T-cell (primary cell): ENCODE results near the gene ARL4A. TPM values are rescaled to one million over a fixed set of nuclear protein-coding genes. Genes with fewer than 3 reads are reported as not detected.

Experiments used
- ATAC-seq, 4 experiments: fragments of 200-7000 bp in 3 of 4; fragments of 150-1000 bp in 1 of 4; cut with Tn5 transposase; replicated peaks in 1 of 4; 1 replicate in 3 of 4; 2 replicates in 1 of 4; pipeline ENCODE4 v1.10.0; 2021; ENCODE audit warnings: moderate library complexity in 3 of 4, mild to moderate bottlenecking in 2 of 4, moderate number of reproducible peaks in 1 of 4
- CTCF ChIA-PET, 2 donors: fragments of 300-600 bp; sonication (Branson Sonifier 250); formaldehyde crosslinking; loops; one replicate each; lab custom pipeline; 2022; ENCODE audit warnings: antibody characterized with exemption in 2 of 2; lab: Charles Lee
- POLR2A ChIA-PET, 2 donors: fragments of 300-600 bp; sonication (Branson Sonifier 250); formaldehyde crosslinking; loops; one replicate each; lab custom pipeline; 2022; ENCODE audit warnings: antibody characterized with exemption in 2 of 2; lab: Charles Lee
- DNase-seq, 35 experiments: peaks; one replicate each; pipeline versions ENCODE4 v3.0.0 to v3.0.0-alpha.2; 2013 to 2023
- H3K27ac ChIP-seq: one replicate; pipeline ENCODE4 v1.5.1; 2013; ENCODE audit warnings: low read length
- H3K27me3 ChIP-seq, 2 experiments: replicated peaks in 1 of 2; 1 replicate in 1 of 2; 2 replicates in 1 of 2; pipeline versions ENCODE4 v1.6.1 to v1.7.0; 2013; ENCODE audit warnings: low read length in 1 of 2, mixed read lengths in 1 of 2; ENCODE audit not compliant: control insufficient read depth in 2 of 2, insufficient read depth in 2 of 2; ENCODE audit errors: extremely low read depth in 1 of 2
- H3K36me3 ChIP-seq, 2 donors: 1 replicate in 1 of 2; 2 replicates in 1 of 2; pipeline versions ENCODE4 v1.6.1 to v1.7.0; 2013; ENCODE audit warnings: low read length in 1 of 2; ENCODE audit not compliant: control insufficient read depth in 2 of 2, insufficient read depth in 1 of 2; ENCODE audit errors: extremely low read depth in 1 of 2
- H3K4me1 ChIP-seq, 2 experiments: 1 replicate in 1 of 2; 2 replicates in 1 of 2; pipeline versions ENCODE4 v1.6.1 to v1.7.0; 2013; ENCODE audit warnings: low read length in 2 of 2, mixed read lengths in 1 of 2; ENCODE audit not compliant: insufficient read depth in 2 of 2, control insufficient read depth in 1 of 2; ENCODE audit errors: extremely low read depth in 1 of 2
- H3K4me3 ChIP-seq, 2 donors: 1 replicate in 1 of 2; 2 replicates in 1 of 2; pipeline versions ENCODE4 v1.5.1 to v1.7.0; 2013; ENCODE audit warnings: mild to moderate bottlenecking in 2 of 2, low read length in 1 of 2, moderate library complexity in 1 of 2; ENCODE audit not compliant: control insufficient read depth in 1 of 2; ENCODE audit errors: extremely low read depth in 1 of 2
- H3K9me3 ChIP-seq: 2 replicates; pipeline ENCODE4 v1.7.0; 2013
- H3K27ac Mint-ChIP-seq, 2 donors: one replicate each; pipeline ENCODE4 v1.8.0; 2020 to 2021; ENCODE audit warnings: mild to moderate bottlenecking in 2 of 2, mixed read lengths in 2 of 2
- H3K27me3 Mint-ChIP-seq, 2 donors: one replicate each; pipeline ENCODE4 v1.8.0; 2021 to 2022; ENCODE audit warnings: mixed read lengths in 2 of 2
- H3K36me3 Mint-ChIP-seq: one replicate; pipeline ENCODE4 v1.8.0; 2021; ENCODE audit warnings: mixed read lengths
- H3K4me1 Mint-ChIP-seq, 3 donors: one replicate each; pipeline ENCODE4 v1.8.0; 2020 to 2022; ENCODE audit warnings: mixed read lengths in 3 of 3, mild to moderate bottlenecking in 1 of 3
- H3K4me3 Mint-ChIP-seq, 3 donors: one replicate each; pipeline ENCODE4 v1.8.0; 2020 to 2022; ENCODE audit warnings: mild to moderate bottlenecking in 3 of 3, mixed read lengths in 3 of 3, moderate library complexity in 3 of 3
- H3K9me3 Mint-ChIP-seq, 3 donors: one replicate each; pipeline ENCODE4 v1.8.0; 2020 to 2022; ENCODE audit warnings: mixed read lengths in 3 of 3
- WGBS: methylation state at CpG from one replicate; pipeline ENCODE4 v1.1.5; 2013; ENCODE audit warnings: missing lambda C conversion rate; ENCODE audit not compliant: insufficient coverage; 5-methylcytosine and 5-hydroxymethylcytosine counted together
- total RNA-seq, 35 experiments: library from RNA in 6 of 35; stranded (reverse) in 6 of 35; fragments of 120-200 nt in 1 of 35; gene quantifications; one replicate each; pipeline versions ENCODE4 v1.2.1 to v1.2.4 and lab custom pipeline; 2013 to 2026

Gene ARL4A
- total RNA-seq, 5 donors from 2014 or later (not counting 1 experiment from before 2014, with no cell fraction given): 7.0 to 98.2 (median 13.6) TPM

GRCh38 chr7:12722636-12723605, 35.5 kb downstream of the ARL4A start:
- Mint-ChIP-seq H3K4me1 (peaks cover 0 to 26% (median 12%) of the 10 kb centered on the region in 3 donors), H3K27me3 (peaks cover 0 to 3% of the 10 kb centered on the region in 2 donors), H3K4me3 (no peak overlapping the region), H3K36me3 (no peaks in the 10 kb centered on the region), H3K27ac (peak overlapping the region in 1 of 2 donors; percentile 33), H3K9me3 (no peaks in the 10 kb centered on the region)
- Histone ChIP-seq H3K4me3 (no peak overlapping the region), H3K27me3 (no peaks in the 10 kb centered on the region), H3K36me3 (no peaks in the 10 kb centered on the region), H3K27ac (no peak overlapping the region), H3K4me1 (no peaks in the 10 kb centered on the region), H3K9me3 (no peaks in the 10 kb centered on the region)
- ChIA-PET CTCF (interaction anchor here in 1 of 2 donors (0.5 kb wide), 1 partner anchor 24 kb away, joined by 5 read pairs; no protein-coding TSS in a partner anchor), POLR2A (no interaction called here)
- ATAC-seq: no peak
- no peak for DNase-seq
- 94% methylated on average over 2 of the region's 4 CpGs for WGBS

- Histone ChIP-seq H3K36me3 (no peaks in the 10 kb centered on the region), H3K27ac (no peak overlapping the region), H3K4me3 (no peak overlapping the region), H3K4me1 (peaks cover 0 to 4% of the 10 kb centered on the region in 2 experiments), H3K27me3 (no peaks in the 10 kb centered on the region), H3K9me3 (no peaks in the 10 kb centered on the region)
- no CpG with 5 or more reads among the region's 4 CpGs for WGBS
- peaks cover 9 to 19% (median 17%) of the 10 kb centered on the region in 3 donors for H3K4me1 Mint-ChIP-seq
- H3K27me3 Mint-ChIP-seq: peaks cover 0 to 3% of the 10 kb centered on the region in 2 donors
- H3K4me3 Mint-ChIP-seq: no peak overlapping the region
- ATAC-seq: no peak
- ChIA-PET CTCF (no interaction called here), POLR2A (interaction anchor here in 1 of 2 donors (0.5 to 0.7 kb wide), 2 partner anchors 193 to 437 kb away, joined by 5 to 10 read pairs; no protein-coding TSS in a partner anchor)
- no peaks in the 10 kb centered on the region for H3K36me3 Mint-ChIP-seq
- H3K27ac Mint-ChIP-seq: no peak overlapping the region
- DNase-seq: no peak
- no peaks in the 10 kb centered on the region for H3K9me3 Mint-ChIP-seq
These were observed 38.3 kb downstream of the ARL4A start for GRCh38 chr7:12725575-12726316.

GRCh38 chr7:12726908-12727307, 39.5 kb downstream of the ARL4A start:
- Mint-ChIP-seq H3K4me1 (peaks cover 20 to 28% (median 28%) of the 10 kb centered on the region in 3 donors), H3K4me3 (no peak overlapping the region), H3K27me3 (peaks cover 0 to 3% of the 10 kb centered on the region in 2 donors), H3K36me3 (no peaks in the 10 kb centered on the region), H3K27ac (no peak overlapping the region), H3K9me3 (no peaks in the 10 kb centered on the region)
- CTCF ChIA-PET: interaction anchor here in 1 of 2 donors (1.3 kb wide), 1 partner anchor 10 kb away, joined by 4 read pairs; no protein-coding TSS in a partner anchor
- Histone ChIP-seq H3K27me3 (no peaks in the 10 kb centered on the region), H3K27ac (no peak overlapping the region), H3K4me1 (peaks cover 7 to 14% of the 10 kb centered on the region in 2 experiments), H3K36me3 (no peaks in the 10 kb centered on the region), H3K9me3 (no peaks in the 10 kb centered on the region), H3K4me3 (no peak overlapping the region)
- POLR2A ChIA-PET: no interaction called here
- ATAC-seq (no peak), DNase-seq (no peak)
- 82% methylated on average over 2 of the region's 2 CpGs for WGBS

GRCh38 chr7:12727455-12728191, 40.2 kb downstream of the ARL4A start:
- H3K4me3 ChIP-seq: no peak overlapping the region
- Mint-ChIP-seq H3K9me3 (no peaks in the 10 kb centered on the region), H3K4me1 (peaks cover 20 to 29% (median 29%) of the 10 kb centered on the region in 3 donors), H3K4me3 (no peak overlapping the region), H3K27ac (no peak overlapping the region), H3K36me3 (no peaks in the 10 kb centered on the region), H3K27me3 (peaks cover 0 to 3% of the 10 kb centered on the region in 2 donors)
- H3K9me3 ChIP-seq: no peaks in the 10 kb centered on the region
- no peak for DNase-seq
- POLR2A ChIA-PET: interaction anchor here in 1 of 2 donors (0.6 kb wide), 1 partner anchor 58 kb away, joined by 3 read pairs; no protein-coding TSS in a partner anchor
- no peaks in the 10 kb centered on the region for H3K27me3 ChIP-seq
- WGBS: 64% methylated on average over 2 of the region's 8 CpGs
- no peaks in the 10 kb centered on the region for H3K36me3 ChIP-seq
- peaks cover 10 to 14% of the 10 kb centered on the region in 2 experiments for H3K4me1 ChIP-seq
- CTCF ChIA-PET: interaction anchor here in 1 of 2 donors (1.3 kb wide), 1 partner anchor 10 kb away, joined by 4 read pairs; no protein-coding TSS in a partner anchor
- no peak overlapping the region for H3K27ac ChIP-seq
- ATAC-seq: no peak

- DNase-seq (no peak), ATAC-seq (no peak)
- WGBS: 88% methylated on average over 1 of the region's 2 CpGs
- no peaks in the 10 kb centered on the region for H3K9me3 ChIP-seq
- H3K4me3 ChIP-seq: no peak overlapping the region
- no peak overlapping the region for H3K27ac Mint-ChIP-seq
- POLR2A ChIA-PET: interaction anchor here in 1 of 2 donors (0.6 kb wide), 1 partner anchor 58 kb away, joined by 3 read pairs; no protein-coding TSS in a partner anchor
- H3K4me1 ChIP-seq: peaks cover 10 to 14% of the 10 kb centered on the region in 2 experiments
- peaks cover 20 to 25% (median 24%) of the 10 kb centered on the region in 3 donors for H3K4me1 Mint-ChIP-seq
- CTCF ChIA-PET: interaction anchor here in 1 of 2 donors (1.3 kb wide), 1 partner anchor 9 kb away, joined by 4 read pairs; no protein-coding TSS in a partner anchor
- no peaks in the 10 kb centered on the region for H3K9me3 Mint-ChIP-seq
- peaks cover 0 to 3% of the 10 kb centered on the region in 2 donors for H3K27me3 Mint-ChIP-seq
- H3K36me3 Mint-ChIP-seq: no peaks in the 10 kb centered on the region
- no peaks in the 10 kb centered on the region for H3K36me3 ChIP-seq
- H3K27me3 ChIP-seq: no peaks in the 10 kb centered on the region
- H3K27ac ChIP-seq: no peak overlapping the region
- H3K4me3 Mint-ChIP-seq: no peak overlapping the region
These were observed 40.7 kb downstream of the ARL4A start for GRCh38 chr7:12728192-12728538.
